Fibroblast of pulmonary artery (primary cell): ENCODE measurements around the gene EPB41L4A.

Source experiments
- DNase-seq: peaks from one replicate; pipeline ENCODE4 v3.0.0-alpha.2; 2010; ENCODE audit warnings: low read depth
- H3K4me3 ChIP-seq: replicated peaks from 2 replicates; pipeline ENCODE4 v1.5.1; 2011; ENCODE audit warnings: low read depth, mild to moderate bottlenecking, control low read depth, low read length, moderate library complexity
- TF ChIP-seq, protein P1 (sequence below): IDR thresholded peaks from 2 replicates; pipeline ENCODE4 v1.5.1; 2011; ENCODE audit warnings: mild to moderate bottlenecking, control low read depth, low read length, inconsistent platforms; ENCODE audit errors: missing control alignments

The EPB41L4A gene

DNA sequence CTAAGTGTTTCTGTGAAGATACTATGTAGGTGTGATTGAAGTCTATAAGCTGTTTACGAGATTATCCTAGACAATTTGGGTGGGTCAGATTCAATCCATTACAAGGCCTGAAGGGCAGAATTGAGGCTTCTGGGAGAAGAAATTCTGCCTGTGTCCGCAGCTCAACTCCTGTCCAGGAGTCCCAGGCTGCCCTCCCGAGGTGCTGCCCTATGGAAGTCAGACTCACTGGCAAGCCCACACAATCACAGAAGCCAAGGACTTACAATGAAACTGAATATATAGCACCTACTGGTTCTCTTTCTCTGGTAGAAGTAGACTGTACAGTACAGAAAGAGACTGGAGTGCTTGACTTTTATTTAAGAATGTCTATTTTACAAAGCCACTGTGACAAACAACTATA, 74.5 kb downstream of the EPB41L4A start:
- TF ChIP-seq, protein P1, sequence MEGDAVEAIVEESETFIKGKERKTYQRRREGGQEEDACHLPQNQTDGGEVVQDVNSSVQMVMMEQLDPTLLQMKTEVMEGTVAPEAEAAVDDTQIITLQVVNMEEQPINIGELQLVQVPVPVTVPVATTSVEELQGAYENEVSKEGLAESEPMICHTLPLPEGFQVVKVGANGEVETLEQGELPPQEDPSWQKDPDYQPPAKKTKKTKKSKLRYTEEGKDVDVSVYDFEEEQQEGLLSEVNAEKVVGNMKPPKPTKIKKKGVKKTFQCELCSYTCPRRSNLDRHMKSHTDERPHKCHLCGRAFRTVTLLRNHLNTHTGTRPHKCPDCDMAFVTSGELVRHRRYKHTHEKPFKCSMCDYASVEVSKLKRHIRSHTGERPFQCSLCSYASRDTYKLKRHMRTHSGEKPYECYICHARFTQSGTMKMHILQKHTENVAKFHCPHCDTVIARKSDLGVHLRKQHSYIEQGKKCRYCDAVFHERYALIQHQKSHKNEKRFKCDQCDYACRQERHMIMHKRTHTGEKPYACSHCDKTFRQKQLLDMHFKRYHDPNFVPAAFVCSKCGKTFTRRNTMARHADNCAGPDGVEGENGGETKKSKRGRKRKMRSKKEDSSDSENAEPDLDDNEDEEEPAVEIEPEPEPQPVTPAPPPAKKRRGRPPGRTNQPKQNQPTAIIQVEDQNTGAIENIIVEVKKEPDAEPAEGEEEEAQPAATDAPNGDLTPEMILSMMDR: no peak
- no peak for DNase-seq

DNA sequence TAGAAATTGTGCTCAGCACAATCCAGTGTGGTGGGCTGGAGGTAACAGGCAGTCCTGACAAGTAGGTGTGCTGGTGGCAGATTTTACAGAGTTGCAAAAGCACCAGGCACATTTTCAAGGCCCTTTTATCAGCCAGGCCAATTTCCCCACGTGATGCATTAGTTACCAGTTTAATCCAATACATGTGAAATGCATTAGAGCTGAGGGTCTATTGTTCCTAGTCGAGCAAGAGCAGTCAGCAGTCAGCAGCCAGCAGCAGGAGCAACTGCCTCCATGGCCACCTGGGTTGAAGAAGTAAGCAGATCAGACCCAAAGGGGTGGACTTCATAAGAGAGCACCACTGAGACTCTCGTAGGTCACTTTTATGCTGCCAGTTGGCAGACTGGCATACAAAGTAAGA, 76.7 kb downstream of the EPB41L4A start:
- no peak for DNase-seq
- H3K4me3 ChIP-seq: no peak overlapping the region
- TF ChIP-seq, protein P1: no peak

More for the DNA sequence above, 74.5 kb downstream of the EPB41L4A start:
- no peak overlapping the region for H3K4me3 ChIP-seq

DNA sequence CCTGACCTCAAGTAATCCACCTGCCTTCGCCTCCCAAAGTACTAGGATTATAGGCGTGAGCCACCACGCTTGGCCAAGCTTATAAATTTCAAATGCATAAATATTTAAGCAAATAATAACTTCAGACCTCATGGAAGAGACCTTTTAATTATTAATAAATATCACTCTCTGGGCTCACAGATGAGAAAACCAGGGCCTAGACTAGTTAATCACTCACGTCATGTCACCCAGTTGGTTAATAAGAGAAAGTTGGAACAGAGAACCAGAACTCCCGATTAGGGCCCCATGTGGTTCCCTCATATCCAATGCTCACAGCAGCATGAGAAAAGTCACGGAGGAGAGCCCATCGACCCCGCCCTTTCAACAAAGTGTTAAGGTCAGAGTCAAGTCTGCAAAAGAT, 79.3 kb downstream of the EPB41L4A start:
- no peak overlapping the region for H3K4me3 ChIP-seq
- TF ChIP-seq, protein P1: no peak
- no peak for DNase-seq

DNA sequence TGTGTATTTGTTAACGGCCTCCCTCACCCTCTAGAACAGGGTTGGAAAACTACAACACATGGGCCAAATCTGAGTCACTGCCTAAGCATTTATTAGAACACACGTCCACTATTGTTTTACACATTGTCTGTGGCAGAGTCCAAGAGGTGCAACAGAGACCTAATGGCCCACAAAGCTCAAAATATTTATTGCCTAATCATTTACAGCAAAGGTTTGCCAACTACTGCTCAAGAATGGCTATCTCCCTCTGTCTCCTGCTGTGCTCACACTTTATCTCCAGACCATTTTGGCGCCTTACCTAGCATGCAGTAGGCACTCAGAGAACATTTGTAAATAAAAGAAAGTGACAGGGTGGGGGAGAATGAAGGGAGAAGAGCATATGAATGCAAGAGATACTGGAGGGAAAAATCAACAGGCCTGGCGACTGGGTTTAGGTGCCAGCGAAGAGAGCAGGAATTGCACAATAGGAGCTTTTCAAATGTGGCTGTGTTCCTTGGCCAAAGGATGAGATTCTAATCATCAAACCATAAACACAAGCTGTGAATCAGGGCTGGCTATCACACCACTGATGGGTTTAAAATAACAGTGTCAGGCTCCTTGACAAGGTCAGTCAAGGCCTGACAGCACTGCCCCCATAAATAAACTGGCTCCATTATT, 80.3 kb downstream of the EPB41L4A start:
- DNase-seq: peak; percentile 85
- TF ChIP-seq, protein P1: no peak
- H3K4me3 ChIP-seq: no peak overlapping the region

DNA sequence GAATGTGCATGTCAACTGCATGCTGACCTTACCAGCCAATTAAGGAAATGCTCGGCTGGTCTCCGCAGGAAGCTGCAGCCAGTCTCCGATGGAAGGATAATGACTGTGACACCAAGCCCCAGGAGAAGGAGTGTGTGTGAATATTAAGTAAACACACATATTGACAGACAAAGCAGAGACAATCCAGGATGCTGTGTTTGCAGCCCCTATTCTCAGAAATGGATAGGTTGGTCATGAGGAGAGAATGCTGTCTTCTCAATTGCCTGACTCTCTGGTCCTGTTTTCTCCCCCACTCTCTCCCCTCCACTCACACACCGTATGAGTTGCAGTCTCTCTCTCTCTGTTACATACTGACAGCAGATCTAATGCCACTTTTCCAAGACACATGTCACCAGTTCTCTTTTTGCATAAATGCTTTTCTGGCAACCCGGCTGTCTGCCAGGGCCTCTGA, 85.7 kb downstream of the EPB41L4A start:
- TF ChIP-seq, protein P1: no peak
- no peak for DNase-seq
- H3K4me3 ChIP-seq: no peak overlapping the region

DNA sequence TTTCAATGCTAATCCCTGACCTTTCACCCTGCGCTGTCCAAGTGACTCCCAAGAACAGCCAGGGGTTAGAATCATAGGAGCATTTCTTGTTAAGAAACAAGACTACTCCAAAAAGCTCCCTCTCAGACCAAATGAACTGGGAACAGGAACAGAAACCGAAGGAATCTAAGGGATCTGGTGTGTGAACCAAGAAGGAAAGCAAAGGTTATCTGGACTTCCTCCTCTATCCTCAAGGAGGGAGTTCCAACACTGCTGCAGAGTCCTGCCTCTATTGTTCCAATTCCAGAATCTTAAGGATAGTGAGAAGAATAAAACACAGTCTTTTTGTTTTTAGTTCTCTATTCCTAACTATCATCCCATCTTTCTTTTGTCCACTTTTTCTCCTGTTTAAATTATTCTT, 87.2 kb downstream of the EPB41L4A start:
- TF ChIP-seq, protein P1: no peak
- H3K4me3 ChIP-seq: no peak overlapping the region
- DNase-seq: no peak
